Transverse colon (tissue), 4 donors: ENCODE measurements around the gene EPGN. TPM values are rescaled to one million over a fixed set of nuclear protein-coding genes. Genes with fewer than 3 reads are reported as not detected.

Experiments
- DNase-seq: peaks from one replicate; pipeline ENCODE4 v3.0.0-alpha.2; 2019
- H3K27ac ChIP-seq, 4 donors: fragments of 200-600 bp; sonication (generic); 2 replicates each; pipeline ENCODE4 v1.5.1; 2016 to 2018; ENCODE audit warnings: inconsistent platforms in 4 of 4
- H3K27me3 ChIP-seq: fragments of 200-600 bp; sonication (generic); 2 replicates; pipeline ENCODE4 v1.5.1; 2017; ENCODE audit warnings: inconsistent platforms
- H3K36me3 ChIP-seq, 4 donors: fragments of 200-600 bp; sonication (generic); 2 replicates each; pipeline ENCODE4 v1.5.1; 2017 to 2019; ENCODE audit warnings: inconsistent platforms in 4 of 4
- H3K4me1 ChIP-seq, 4 donors: fragments of 200-600 bp; sonication (generic); 2 replicates each; pipeline ENCODE4 v1.5.1; 2017 to 2020; ENCODE audit warnings: inconsistent platforms in 4 of 4
- H3K4me3 ChIP-seq, 4 donors: fragments of 200-600 bp; sonication (generic); 1 replicate in 1 of 4; 2 replicates in 3 of 4; pipeline versions ENCODE4 v1.5.1 to v1.6.1; 2017 to 2019; ENCODE audit warnings: inconsistent platforms in 4 of 4
- H3K9me3 ChIP-seq, 2 donors: fragments of 200-600 bp; sonication (generic); 2 replicates each; pipeline ENCODE4 v1.5.1; 2017 to 2019; ENCODE audit warnings: inconsistent platforms in 2 of 2
- EP300 ChIP-seq: sonication (generic); formaldehyde crosslinking; IDR thresholded peaks from one replicate; pipeline ENCODE4 v1.6.1; 2017; ENCODE audit warnings: antibody characterized with exemption, low read depth
- POLR2A ChIP-seq: fragments of 450-650 bp; IDR thresholded peaks from one replicate; pipeline ENCODE4 v1.6.1; 2016; ENCODE audit warnings: antibody characterized with exemption, mild to moderate bottlenecking, moderate library complexity
- POLR2AphosphoS5 ChIP-seq, 3 donors: sonication (generic); formaldehyde crosslinking; IDR thresholded peaks; one replicate each; pipeline ENCODE4 v1.6.1; 2016; ENCODE audit warnings: antibody characterized with exemption in 3 of 3
- WGBS, 2 donors: methylation state at CpG; one replicate each; pipeline ENCODE4 v1.1.5; 2018; ENCODE audit warnings: low coverage in 1 of 2; 5-methylcytosine and 5-hydroxymethylcytosine counted together
- in situ Hi-C, 4 donors: fragments of 200-750 bp; cut with MboI; loops; one replicate each; pipeline versions ENCODE4 v1.15.0 to v1.15.1; 2017; ENCODE audit warnings: low sequenced_read_pairs in 3 of 4, low pct_ligation_motif_present in 1 of 4, low pct_unique_long_range_greater_than_20kb in 1 of 4
- intact Hi-C: fragments of 100-400 bp; cut with DNase I; formaldehyde crosslinking; loops from one replicate; pipeline ENCODE4 v1.15.1; 2023; ENCODE audit warnings: low total_unique reads
- total RNA-seq, 4 donors: library from RNA; depleted of rRNA; stranded (reverse); fragments of >200 nt; gene quantifications; one replicate each; pipeline ENCODE4 v1.1.0, GENCODE V29; 2016
- TF ChIP-seq, protein P1 (sequence below), 5 experiments: fragments of 200-600 bp in 3 of 5; fragments of 450-650 bp in 2 of 5; sonication (generic) in 3 of 5; IDR thresholded peaks; 1 replicate in 2 of 5; 2 replicates in 3 of 5; pipeline ENCODE4 v1.5.1; 2016 to 2017; ENCODE audit warnings: antibody characterized with exemption in 5 of 5, inconsistent platforms in 3 of 5, mild to moderate bottlenecking in 2 of 5, moderate library complexity in 1 of 5

The EPGN gene
- total RNA-seq, 4 donors from 2014 or later, result not detected

DNA sequence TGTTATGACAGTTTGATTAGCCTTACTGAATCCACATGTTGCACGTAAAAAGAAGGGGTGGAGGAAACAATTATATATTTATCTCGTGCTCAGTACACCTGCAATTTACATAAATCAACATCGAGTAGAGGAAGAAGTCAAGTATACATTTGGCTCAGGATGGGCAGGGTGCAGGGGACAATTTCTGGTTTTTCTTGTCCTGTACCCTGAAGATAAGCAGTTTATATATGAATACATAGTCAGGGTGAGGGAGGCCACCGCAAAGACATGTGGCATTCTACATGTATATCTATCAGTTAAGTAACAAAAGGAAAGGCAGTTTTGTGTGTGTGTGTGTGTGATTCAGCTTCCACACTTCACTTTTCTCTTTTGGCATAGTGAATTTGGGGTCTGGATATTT, 45.6 kb downstream of the EPGN start:
- in situ Hi-C loops, result no loop called here
- TF ChIP-seq EP300 (no peak), POLR2AphosphoS5 (IDR thresholded peaks at IDR 0.05) (no peak), POLR2A (no peak)
- TF ChIP-seq, protein P1, sequence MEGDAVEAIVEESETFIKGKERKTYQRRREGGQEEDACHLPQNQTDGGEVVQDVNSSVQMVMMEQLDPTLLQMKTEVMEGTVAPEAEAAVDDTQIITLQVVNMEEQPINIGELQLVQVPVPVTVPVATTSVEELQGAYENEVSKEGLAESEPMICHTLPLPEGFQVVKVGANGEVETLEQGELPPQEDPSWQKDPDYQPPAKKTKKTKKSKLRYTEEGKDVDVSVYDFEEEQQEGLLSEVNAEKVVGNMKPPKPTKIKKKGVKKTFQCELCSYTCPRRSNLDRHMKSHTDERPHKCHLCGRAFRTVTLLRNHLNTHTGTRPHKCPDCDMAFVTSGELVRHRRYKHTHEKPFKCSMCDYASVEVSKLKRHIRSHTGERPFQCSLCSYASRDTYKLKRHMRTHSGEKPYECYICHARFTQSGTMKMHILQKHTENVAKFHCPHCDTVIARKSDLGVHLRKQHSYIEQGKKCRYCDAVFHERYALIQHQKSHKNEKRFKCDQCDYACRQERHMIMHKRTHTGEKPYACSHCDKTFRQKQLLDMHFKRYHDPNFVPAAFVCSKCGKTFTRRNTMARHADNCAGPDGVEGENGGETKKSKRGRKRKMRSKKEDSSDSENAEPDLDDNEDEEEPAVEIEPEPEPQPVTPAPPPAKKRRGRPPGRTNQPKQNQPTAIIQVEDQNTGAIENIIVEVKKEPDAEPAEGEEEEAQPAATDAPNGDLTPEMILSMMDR (IDR thresholded peaks at IDR 0.05), result no peak

DNA sequence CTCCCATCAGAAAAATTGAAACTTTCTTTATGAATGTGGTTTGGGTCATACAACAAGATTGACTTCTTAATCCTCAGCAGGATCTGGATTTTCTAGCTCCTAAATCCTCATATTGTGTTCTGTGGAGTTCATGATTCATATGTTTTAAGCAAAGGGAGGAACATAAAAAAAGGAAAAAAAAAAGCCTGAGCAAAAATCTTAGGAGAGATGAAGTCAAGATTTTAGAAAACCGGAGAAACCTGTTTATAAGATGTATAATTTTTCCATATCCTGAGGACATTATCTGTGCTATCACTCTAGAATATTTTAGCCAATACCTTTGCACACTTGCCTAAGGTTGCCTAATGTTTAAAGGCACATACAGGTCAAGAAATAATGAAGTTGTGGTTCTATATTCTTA, 49.7 kb downstream of the EPGN start:
- DNase-seq, result no peak
- H3K27me3 ChIP-seq, result no peaks in the 10 kb centered on the region
- H3K4me1 ChIP-seq, result no peaks in the 10 kb centered on the region
- WGBS, 2 donors, result 70 to 72% methylated on average over 1 of the region's 1 CpG
- no peak overlapping the region for H3K27ac ChIP-seq
- intact Hi-C loops, result no loop called here
- in situ Hi-C loops, result no loop called here
- no peak overlapping the region for H3K4me3 ChIP-seq
- H3K9me3 ChIP-seq, result no peaks in the 10 kb centered on the region
- H3K36me3 ChIP-seq, result no peaks in the 10 kb centered on the region
- no peak for TF ChIP-seq POLR2A
- no peak for TF ChIP-seq POLR2AphosphoS5 (IDR thresholded peaks at IDR 0.05)
- no peak for TF ChIP-seq EP300

More for the DNA sequence above, 45.6 kb downstream of the EPGN start:
- Histone ChIP-seq H3K36me3 (no peaks in the 10 kb centered on the region), H3K4me1 (no peaks in the 10 kb centered on the region), H3K27me3 (no peaks in the 10 kb centered on the region), H3K4me3 (no peak overlapping the region), H3K9me3 (no peaks in the 10 kb centered on the region), H3K27ac (no peak overlapping the region)
- DNase-seq, result no peak
- 12 to 21% methylated on average over 3 to 4 of the region's 4 CpGs for WGBS, 2 donors
- intact Hi-C loops, result no loop called here

DNA sequence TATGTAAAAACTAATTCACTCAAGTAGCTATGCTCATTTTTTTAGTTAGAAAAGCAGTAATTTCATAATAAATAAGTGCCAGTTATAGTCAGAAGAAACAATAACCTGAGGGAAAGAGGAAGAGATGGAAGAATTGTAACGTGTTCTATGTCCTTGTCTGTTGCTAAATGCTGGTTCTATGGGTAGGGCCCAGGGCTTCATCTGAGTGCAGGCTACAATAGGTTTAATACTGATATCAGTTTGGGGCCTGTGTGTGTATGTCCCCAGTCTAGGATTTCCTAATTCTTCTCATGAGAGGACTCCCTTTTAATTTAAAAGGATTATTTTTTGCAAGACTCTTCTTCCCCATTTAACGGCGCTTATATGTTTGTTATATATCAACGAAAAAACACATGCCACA, 53.4 kb downstream of the EPGN start:
- H3K27me3 ChIP-seq, result peaks cover 14% of the 10 kb centered on the region
- peaks cover 0 to 20% (median 13%) of the 10 kb centered on the region in 4 donors for H3K4me1 ChIP-seq
- 79 to 81% methylated on average over 4 of the region's 4 CpGs for WGBS, 2 donors
- in situ Hi-C loops (no loop called here), intact Hi-C loops (no loop called here)
- H3K36me3 ChIP-seq, result no peaks in the 10 kb centered on the region
- TF ChIP-seq POLR2AphosphoS5 (IDR thresholded peaks at IDR 0.05), result no peak
- TF ChIP-seq, protein P1 (IDR thresholded peaks at IDR 0.05), result no peak
- no peak for TF ChIP-seq EP300
- no peak for TF ChIP-seq POLR2A
- H3K9me3 ChIP-seq, result no peaks in the 10 kb centered on the region
- H3K27ac ChIP-seq, result no peak overlapping the region
- DNase-seq, result no peak
- H3K4me3 ChIP-seq, result no peak overlapping the region

DNA sequence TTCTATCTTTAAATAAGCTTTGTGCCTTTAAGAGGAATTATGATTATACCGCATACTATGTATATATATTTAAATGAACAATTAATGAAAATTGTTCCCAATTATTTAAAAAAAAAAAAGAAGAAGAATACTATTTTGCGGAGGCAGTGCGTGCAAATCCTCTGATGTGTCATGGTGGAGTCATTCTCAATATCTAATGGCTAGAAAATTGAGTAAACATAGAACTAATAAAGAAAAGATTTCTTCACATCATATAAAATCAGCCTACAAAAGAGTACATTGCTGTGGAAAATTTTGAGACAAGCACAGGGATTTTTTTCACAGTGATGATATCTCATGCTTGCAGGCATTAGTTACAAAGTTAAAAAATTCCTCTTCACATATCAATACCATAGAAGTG, 54.1 kb downstream of the EPGN start:
- in situ Hi-C loops, result no loop called here
- H3K4me1 ChIP-seq, result peaks cover 0 to 26% (median 13%) of the 10 kb centered on the region in 4 donors
- intact Hi-C loops, result no loop called here

More for the DNA sequence above, 54.1 kb downstream of the EPGN start:
- Histone ChIP-seq H3K27me3 (peaks cover 14% of the 10 kb centered on the region), H3K27ac (no peak overlapping the region), H3K9me3 (no peaks in the 10 kb centered on the region), H3K36me3 (no peaks in the 10 kb centered on the region), H3K4me3 (no peak overlapping the region)
- no peak for DNase-seq
- WGBS, 2 donors, result 92 to 97% methylated on average over 3 of the region's 3 CpGs
- TF ChIP-seq EP300 (no peak), POLR2AphosphoS5 (IDR thresholded peaks at IDR 0.05) (no peak), POLR2A (no peak)
- TF ChIP-seq, protein P1 (IDR thresholded peaks at IDR 0.05), result no peak
